OCI-LY7 (cell line): ENCODE results near the gene S1PR5. TPM values are rescaled to one million over a fixed set of nuclear protein-coding genes. Genes with fewer than 3 reads are reported as not detected.

ENCODE experiments used
- BruUV-seq: library from RNA; stranded (reverse); fragments of 400-500 nt; replicated peaks from 2 replicates; lab custom pipeline; 2021; lab: Mats Ljungman, UMichigan
- CTCF ChIA-PET: fragments of 300-600 bp; sonication (Branson Sonifier 250); formaldehyde crosslinking; loops from one replicate; lab custom pipeline; 2022; ENCODE audit warnings: antibody characterized with exemption; ENCODE audit not compliant: unreplicated experiment; lab: Charles Lee
- POLR2A ChIA-PET: fragments of 300-600 bp; sonication (Branson Sonifier 250); formaldehyde crosslinking; loops from one replicate; lab custom pipeline; 2022; ENCODE audit warnings: antibody characterized with exemption; lab: Charles Lee
- DNase-seq: peaks from one replicate; pipeline ENCODE4 v3.0.0-alpha.2; 2015; ENCODE audit warnings: low spot score
- H2AFZ ChIP-seq: fragments of 200-600 bp; sonication (generic), shearing (Covaris generic); 2 replicates; pipeline ENCODE4 v1.6.1; 2014; ENCODE audit warnings: mild to moderate bottlenecking, antibody characterized with exemption, low read length, moderate library complexity
- H3K27ac ChIP-seq: fragments of 200-600 bp; sonication (generic); 2 replicates; pipeline ENCODE4 v1.5.1; 2014; ENCODE audit warnings: mixed run types, low read depth, mild to moderate bottlenecking, moderate library complexity, low read length, inconsistent platforms; ENCODE audit not compliant: poor library complexity, severe bottlenecking
- H3K36me3 ChIP-seq: fragments of 200-600 bp; sonication (generic); 2 replicates; pipeline ENCODE4 v1.6.1; 2014; ENCODE audit warnings: mild to moderate bottlenecking, antibody characterized with exemption, low read length, moderate library complexity, mixed read lengths; ENCODE audit not compliant: insufficient read depth
- H3K4me1 ChIP-seq: fragments of 200-600 bp; sonication (generic); 2 replicates; pipeline ENCODE4 v1.5.1; 2014; ENCODE audit warnings: mild to moderate bottlenecking, low read length; ENCODE audit not compliant: insufficient read depth, poor library complexity, severe bottlenecking
- H3K4me2 ChIP-seq: fragments of 200-600 bp; sonication (generic); 2 replicates; pipeline ENCODE4 v1.6.1; 2014; ENCODE audit warnings: mild to moderate bottlenecking, low read length
- H3K4me3 ChIP-seq: fragments of 200-600 bp; sonication (generic); 2 replicates; pipeline ENCODE4 v1.5.1; 2014; ENCODE audit warnings: mild to moderate bottlenecking, low read depth, low read length; ENCODE audit not compliant: poor library complexity, severe bottlenecking
- H3K79me2 ChIP-seq: fragments of 200-600 bp; sonication (generic); 2 replicates; pipeline ENCODE4 v1.6.1; 2016; ENCODE audit warnings: low read depth, mild to moderate bottlenecking, low read length, moderate library complexity, mixed read lengths; ENCODE audit not compliant: insufficient read depth
- H3K9me2 ChIP-seq: fragments of 200-600 bp; sonication (generic); 2 replicates; pipeline ENCODE4 v1.6.1; 2016; ENCODE audit warnings: mild to moderate bottlenecking, low read length, mixed read lengths; ENCODE audit not compliant: insufficient read depth
- H3K9me3 ChIP-seq: fragments of 200-600 bp; sonication (generic); 2 replicates; pipeline ENCODE4 v1.6.1; 2014; ENCODE audit warnings: mild to moderate bottlenecking, mixed run types, low read length, mixed read lengths
- H4K20me1 ChIP-seq: fragments of 200-600 bp; sonication (generic); 2 replicates; pipeline ENCODE4 v1.6.1; 2014; ENCODE audit warnings: mild to moderate bottlenecking, antibody characterized with exemption, low read length, moderate library complexity, mixed read lengths; ENCODE audit not compliant: insufficient read depth
- CTCF ChIP-seq: fragments of 200-600 bp; sonication (generic); conservative IDR thresholded peaks from 2 replicates; pipeline ENCODE4 v1.5.1; 2014; ENCODE audit warnings: mild to moderate bottlenecking, antibody characterized with exemption, low read length, moderate library complexity, mixed read lengths
- EZH2phosphoT487 ChIP-seq: fragments of 200-600 bp; sonication (generic); IDR thresholded peaks from 2 replicates; pipeline ENCODE4 v1.6.1; 2018; ENCODE audit warnings: low read depth, borderline replicate concordance, mild to moderate bottlenecking, mixed run types, antibody characterized with exemption, low read length, moderate library complexity, mixed read lengths
- intact Hi-C: fragments of 100-400 bp; cut with micrococcal nuclease; formaldehyde crosslinking; loops from one replicate; pipeline ENCODE4 v1.10.0; 2022; ENCODE audit not compliant: unreplicated experiment
- total RNA-seq, 2 experiments: library from RNA; depleted of rRNA in 1 of 2; stranded (reverse); fragments of >200 nt in 1 of 2; shearing (Covaris generic) in 1 of 2; gene quantifications; 2 replicates each; pipeline ENCODE4 v1.2.3, GENCODE V29; 2014 to 2022

Gene S1PR5
- total RNA-seq, 2 experiments from 2014 or later = not detected

- Histone ChIP-seq H4K20me1 (no peaks in the 10 kb centered on the region), H3K27ac (no peak overlapping the region), H2AFZ (no peak overlapping the region), H3K79me2 (peaks cover 12% of the 10 kb centered on the region; the same call in 1 of the 2 replicates), H3K4me1 (peaks cover 17% of the 10 kb centered on the region), H3K9me2 (no peaks in the 10 kb centered on the region), H3K36me3 (peaks cover 43% of the 10 kb centered on the region), H3K4me3 (no peak overlapping the region), H3K9me3 (no peaks in the 10 kb centered on the region), H3K4me2 (no peak overlapping the region)
- CTCF ChIA-PET = no interaction called here
- TF ChIP-seq EZH2phosphoT487 (no peak), CTCF (no peak)
- no peak for DNase-seq
- BruUV-seq = TSS peak; percentile 62
- POLR2A ChIA-PET = no interaction called here
- intact Hi-C loops = no loop called here
Observed at GRCh38 chr19:10546817-10547216, 29.6 kb upstream of the S1PR5 start.

GRCh38 chr19:10544753-10545251, 27.6 kb upstream of the S1PR5 start:
- no TSS peak for BruUV-seq
- no peak for TF ChIP-seq EZH2phosphoT487
- no peak for TF ChIP-seq CTCF
- CTCF ChIA-PET = no interaction called here
- Histone ChIP-seq H2AFZ (no peak overlapping the region), H3K9me3 (no peaks in the 10 kb centered on the region), H3K4me1 (peaks cover 17% of the 10 kb centered on the region), H3K4me3 (peak overlapping the region; percentile 96), H3K9me2 (no peaks in the 10 kb centered on the region), H3K36me3 (peaks cover 24% of the 10 kb centered on the region), H3K4me2 (peak overlapping the region; percentile 86), H3K27ac (peak overlapping the region; percentile 35), H4K20me1 (no peaks in the 10 kb centered on the region), H3K79me2 (peaks cover 12% of the 10 kb centered on the region; the same call in 1 of the 2 replicates)
- intact Hi-C loops = no loop called here
- DNase-seq = peak; percentile 30
- POLR2A ChIA-PET = no interaction called here

DNA sequence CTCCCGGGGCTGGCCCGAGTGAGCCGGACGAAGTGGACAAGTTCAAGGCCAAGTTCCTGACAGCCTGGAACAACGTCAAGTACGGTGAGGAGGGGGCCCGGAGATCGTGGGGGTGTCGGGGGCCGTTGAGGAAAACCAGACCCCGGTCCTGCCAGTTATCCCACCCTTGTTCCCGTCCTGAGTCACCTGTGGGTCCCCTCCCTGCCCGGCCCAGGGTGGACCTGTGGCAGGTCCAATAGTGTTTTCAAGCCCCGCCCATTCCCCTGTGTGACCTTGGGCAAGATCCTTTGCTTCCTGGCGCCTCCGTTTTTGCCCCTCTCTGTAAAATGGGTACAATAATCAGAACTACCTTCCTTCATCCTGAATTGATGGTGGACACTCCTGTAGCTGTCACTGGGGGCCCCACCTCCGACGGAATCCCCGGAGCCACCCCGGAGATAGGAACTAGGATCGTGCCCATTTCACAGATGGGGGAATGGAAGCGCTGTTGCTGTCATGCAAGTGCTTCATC, 27.1 kb upstream of the S1PR5 start:
- POLR2A ChIA-PET = no interaction called here
- peaks cover 20% of the 10 kb centered on the region for H3K36me3 ChIP-seq
- H3K4me2 ChIP-seq = peak overlapping the region; percentile 86
- no peak for TF ChIP-seq CTCF
- no peak for TF ChIP-seq EZH2phosphoT487
- H3K79me2 ChIP-seq = peaks cover 12% of the 10 kb centered on the region; the same call in 1 of the 2 replicates
- peak overlapping the region; percentile 66 for H2AFZ ChIP-seq
- no peaks in the 10 kb centered on the region for H4K20me1 ChIP-seq
- no peaks in the 10 kb centered on the region for H3K9me2 ChIP-seq
- peak overlapping the region; percentile 35 for H3K27ac ChIP-seq
- H3K4me1 ChIP-seq = peaks cover 17% of the 10 kb centered on the region
- CTCF ChIA-PET = no interaction called here
- H3K4me3 ChIP-seq = peak overlapping the region; percentile 96
- no peaks in the 10 kb centered on the region for H3K9me3 ChIP-seq
- DNase-seq = peak; percentile 37
- intact Hi-C loops = no loop called here
- BruUV-seq = TSS peak; percentile 71
